Upper lobe of right lung (tissue), 1 donor: Measurements from ENCODE around the gene PRKAA2. TPM values are rescaled to one million over a fixed set of nuclear protein-coding genes. Genes with fewer than 3 reads are reported as not detected.

Experiments used
- ATAC-seq: fragments of 200-7000 bp; cut with Tn5 transposase; one replicate; pipeline ENCODE4 v1.9.1; 2020; ENCODE audit warnings: mild to moderate bottlenecking, moderate library complexity
- DNase-seq: peaks from one replicate; pipeline ENCODE4 v3.0.0-alpha.2; 2020
- H3K27ac ChIP-seq: fragments of 200-600 bp; one replicate; pipeline ENCODE4 v1.8.0; 2022
- H3K27me3 ChIP-seq: fragments of 200-600 bp; one replicate; pipeline ENCODE4 v1.8.0; 2022; ENCODE audit warnings: mild to moderate bottlenecking
- H3K36me3 ChIP-seq: fragments of 200-600 bp; one replicate; pipeline ENCODE4 v1.8.0; 2022
- H3K4me1 ChIP-seq: fragments of 200-600 bp; one replicate; pipeline ENCODE4 v1.8.0; 2022
- H3K4me3 ChIP-seq: fragments of 200-600 bp; one replicate; pipeline ENCODE4 v1.8.0; 2022; ENCODE audit warnings: mild to moderate bottlenecking
- H3K9me3 ChIP-seq: fragments of 200-600 bp; one replicate; pipeline ENCODE4 v1.8.0; 2022
- CTCF ChIP-seq: fragments of 200-600 bp; IDR thresholded peaks from one replicate; pipeline ENCODE4 v1.8.0; 2022; ENCODE audit warnings: antibody characterized with exemption
- intact Hi-C: fragments of 100-400 bp; cut with DNase I; formaldehyde crosslinking; loops from one replicate; pipeline ENCODE4 v1.11.0; 2022
- total RNA-seq: library from RNA; stranded (reverse); fragmentation: NEBNext Ultra II Directional; extraction: Animal tissue kit (Norgen Biotek cat#: 25700); gene quantifications from one replicate; pipeline ENCODE4 v1.2.1, GENCODE V29; 2021
- donor health status: DM: no; HTN: yes; CAD: no; lungs with severe emphysema.

Gene PRKAA2
- total RNA-seq, 1 donor from 2014 or later, result 3.8 TPM

DNA sequence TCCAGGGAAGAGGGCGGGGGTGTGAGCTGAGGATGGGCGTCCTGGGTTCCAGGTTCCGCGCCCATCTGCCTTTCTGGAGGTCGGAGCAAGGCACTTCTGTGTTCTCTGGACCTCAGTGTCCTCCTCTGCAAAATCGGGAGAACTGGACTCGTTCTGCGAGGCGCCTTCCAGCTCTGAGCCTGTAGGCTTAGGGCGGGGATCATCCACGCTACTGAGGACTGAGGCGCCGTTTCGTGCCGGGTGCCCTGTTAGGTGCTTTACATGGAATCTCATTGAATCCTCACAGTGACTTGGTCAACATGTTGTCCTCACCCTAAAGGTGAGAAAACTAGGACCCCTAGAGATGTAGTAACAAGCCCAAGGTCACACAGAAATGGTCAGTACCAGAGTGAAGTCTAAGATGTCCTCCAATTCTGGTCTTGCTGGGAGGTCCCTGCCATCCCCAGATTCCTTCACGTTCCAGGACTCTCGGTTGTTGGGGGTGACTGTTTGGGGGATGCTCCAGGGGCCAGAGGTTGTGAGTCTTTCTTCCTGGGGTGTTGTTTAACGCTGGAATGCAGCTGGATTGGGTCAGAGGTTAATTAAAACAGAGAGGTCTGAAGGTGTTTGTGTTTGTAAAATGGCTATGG lies 677 bp downstream of the PRKAA2 start:
- Histone ChIP-seq H3K4me1 (no peaks in the 10 kb centered on the region), H3K27me3 (peaks cover 4% of the 10 kb centered on the region), H3K27ac (peak overlapping the region; percentile 42), H3K4me3 (peak overlapping the region; percentile 53), H3K36me3 (no peaks in the 10 kb centered on the region), H3K9me3 (no peaks in the 10 kb centered on the region)
- DNase-seq (no peak), ATAC-seq (peak; percentile 46)
- intact Hi-C loops, result no loop called here
- TF ChIP-seq CTCF, result no peak

- DNase-seq (no peak), ATAC-seq (no peak)
- Histone ChIP-seq H3K9me3 (no peaks in the 10 kb centered on the region), H3K4me3 (peak overlapping the region; percentile 53), H3K4me1 (no peaks in the 10 kb centered on the region), H3K36me3 (no peaks in the 10 kb centered on the region), H3K27ac (no peak overlapping the region), H3K27me3 (peaks cover 4% of the 10 kb centered on the region)
- intact Hi-C loops, result no loop called here
- no peak for TF ChIP-seq CTCF
These were observed 1.5 kb downstream of the PRKAA2 start for GRCh38 chr1:56646611-56647010.

DNA sequence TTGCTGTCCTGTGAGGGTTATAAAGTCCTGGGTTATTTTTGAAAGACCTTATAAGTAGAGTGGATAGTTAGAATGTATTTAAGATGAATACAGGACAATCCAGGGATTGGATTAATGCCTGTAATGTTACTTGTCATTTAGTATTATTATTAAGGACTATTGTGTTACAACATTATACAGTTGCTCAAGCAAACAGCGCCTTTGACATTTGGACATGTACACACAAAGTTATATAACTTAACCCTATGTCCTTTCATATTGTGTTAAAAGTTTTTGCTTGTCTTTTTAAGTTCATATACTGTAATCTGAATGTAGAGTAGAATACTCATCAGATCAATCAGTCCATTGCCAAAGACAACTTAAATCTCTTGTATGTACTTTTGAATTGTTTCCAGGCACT lies 2.0 kb downstream of the PRKAA2 start:
- H3K36me3 ChIP-seq, result no peaks in the 10 kb centered on the region
- no peaks in the 10 kb centered on the region for H3K9me3 ChIP-seq
- ATAC-seq (no peak), DNase-seq (no peak)
- TF ChIP-seq CTCF, result no peak
- no peak overlapping the region for H3K27ac ChIP-seq
- intact Hi-C loops, result no loop called here
- H3K27me3 ChIP-seq, result peaks cover 4% of the 10 kb centered on the region
- H3K4me1 ChIP-seq, result no peaks in the 10 kb centered on the region
- H3K4me3 ChIP-seq, result no peak overlapping the region

- ATAC-seq, result no peak
- H3K27ac ChIP-seq, result no peak overlapping the region
- H3K4me3 ChIP-seq, result no peak overlapping the region
- H3K9me3 ChIP-seq, result no peaks in the 10 kb centered on the region
- no peak for TF ChIP-seq CTCF
- peaks cover 4% of the 10 kb centered on the region for H3K27me3 ChIP-seq
- H3K36me3 ChIP-seq, result no peaks in the 10 kb centered on the region
- no peak for DNase-seq
- H3K4me1 ChIP-seq, result no peaks in the 10 kb centered on the region
- intact Hi-C loops, result no loop called here
These were observed 3.4 kb downstream of the PRKAA2 start for GRCh38 chr1:56648546-56648945.

- Histone ChIP-seq H3K9me3 (peaks cover 5% of the 10 kb centered on the region), H3K27ac (no peak overlapping the region)
- no peak for DNase-seq
These were observed 9.2 kb downstream of the PRKAA2 start for GRCh38 chr1:56654126-56654923.

More at GRCh38 chr1:56654126-56654923, 9.2 kb downstream of the PRKAA2 start:
- no peak overlapping the region for H3K4me3 ChIP-seq
- intact Hi-C loops, result no loop called here
- H3K4me1 ChIP-seq, result no peaks in the 10 kb centered on the region
- H3K27me3 ChIP-seq, result no peaks in the 10 kb centered on the region
- ATAC-seq, result no peak
- H3K36me3 ChIP-seq, result no peaks in the 10 kb centered on the region
- TF ChIP-seq CTCF, result no peak
